Nephron progenitor cell (in vitro differentiated cells): ENCODE results near the gene DMD.
A peak's percentile ranks its signal among the peaks of the same experiment; 100 is the strongest.

Experiments used
- DNase-seq: peaks from one replicate; pipeline ENCODE4 v3.0.0; 2021
- H3K27ac Mint-ChIP-seq: 2 replicates; pipeline ENCODE4 v1.8.0; 2021; ENCODE audit warnings: mild to moderate bottlenecking, moderate library complexity, mixed read lengths
- H3K27me3 Mint-ChIP-seq: 2 replicates; pipeline ENCODE4 v1.8.0; 2021; ENCODE audit warnings: mild to moderate bottlenecking, low read depth, mixed read lengths; ENCODE audit not compliant: poor library complexity
- H3K36me3 Mint-ChIP-seq: 2 replicates; pipeline ENCODE4 v1.8.0; 2021; ENCODE audit warnings: low read depth, mixed read lengths
- H3K4me1 Mint-ChIP-seq: 2 replicates; pipeline ENCODE4 v1.8.0; 2021; ENCODE audit warnings: mixed read lengths
- H3K4me3 Mint-ChIP-seq: 2 replicates; pipeline ENCODE4 v1.8.0; 2021; ENCODE audit warnings: mild to moderate bottlenecking, moderate library complexity, mixed read lengths
- H3K9me3 Mint-ChIP-seq: 2 replicates; pipeline ENCODE4 v1.8.0; 2021; ENCODE audit warnings: mild to moderate bottlenecking, moderate library complexity, mixed read lengths
- CTCF ChIP-seq: fragments of 200-600 bp; sonication (generic); IDR thresholded peaks from 2 replicates; pipeline ENCODE4 v1.5.0; 2021; ENCODE audit warnings: antibody characterized with exemption

Gene DMD

GRCh38 chrX:33175201-33175600 lies 36.1 kb downstream of the DMD start:
- no peaks in the 10 kb centered on the region for H3K4me1 Mint-ChIP-seq
- H3K27me3 Mint-ChIP-seq: no peaks in the 10 kb centered on the region
- peak overlapping the region; percentile 24 for H3K27ac Mint-ChIP-seq
- no peak overlapping the region for H3K4me3 Mint-ChIP-seq
- peaks cover 2% of the 10 kb centered on the region for H3K9me3 Mint-ChIP-seq
- TF ChIP-seq CTCF: no peak
- no peak for DNase-seq
- H3K36me3 Mint-ChIP-seq: no peaks in the 10 kb centered on the region

GRCh38 chrX:33171041-33171440 lies 40.3 kb downstream of the DMD start:
- Mint-ChIP-seq H3K27ac (no peak overlapping the region), H3K4me3 (no peak overlapping the region), H3K4me1 (no peaks in the 10 kb centered on the region), H3K27me3 (no peaks in the 10 kb centered on the region), H3K36me3 (no peaks in the 10 kb centered on the region), H3K9me3 (no peaks in the 10 kb centered on the region)
- TF ChIP-seq CTCF: no peak
- DNase-seq: no peak

- no peak for DNase-seq
- Mint-ChIP-seq H3K9me3 (no peaks in the 10 kb centered on the region), H3K27me3 (no peaks in the 10 kb centered on the region), H3K27ac (no peak overlapping the region), H3K4me3 (no peak overlapping the region), H3K4me1 (no peaks in the 10 kb centered on the region), H3K36me3 (no peaks in the 10 kb centered on the region)
- no peak for TF ChIP-seq CTCF
Measured at GRCh38 chrX:33161829-33162228, 49.5 kb downstream of the DMD start.

GRCh38 chrX:33160273-33160672 lies 51.1 kb downstream of the DMD start:
- Mint-ChIP-seq H3K36me3 (no peaks in the 10 kb centered on the region), H3K4me3 (no peak overlapping the region), H3K4me1 (no peaks in the 10 kb centered on the region), H3K27me3 (no peaks in the 10 kb centered on the region), H3K27ac (no peak overlapping the region), H3K9me3 (no peaks in the 10 kb centered on the region)
- no peak for TF ChIP-seq CTCF
- no peak for DNase-seq

DNA sequence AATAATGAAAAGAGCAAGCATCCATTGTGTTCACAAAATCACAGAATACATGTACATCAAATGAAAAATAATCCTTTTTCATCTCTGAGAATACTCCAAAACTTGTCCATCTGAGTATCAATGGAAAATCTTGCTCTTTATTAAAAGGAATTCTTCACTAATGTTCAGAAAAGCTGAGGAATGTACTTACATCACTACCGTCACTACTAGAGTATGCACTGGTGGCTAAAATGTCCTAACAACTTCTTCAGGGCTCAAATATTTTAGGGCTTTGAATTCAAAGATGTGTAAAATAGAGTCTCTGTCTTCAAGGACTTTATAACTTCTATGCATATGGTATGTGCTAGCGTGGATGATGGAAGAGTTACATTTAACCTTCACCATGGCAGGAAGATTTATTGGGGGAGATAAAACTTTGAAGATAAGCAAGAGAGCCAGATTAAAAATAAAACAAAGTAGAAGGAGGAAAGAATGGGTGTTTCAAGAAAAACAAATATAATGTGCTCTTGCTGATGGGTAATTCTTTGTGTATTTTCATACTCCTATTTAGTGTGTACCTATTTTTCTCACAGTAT lies 55.1 kb downstream of the DMD start:
- H3K4me1 Mint-ChIP-seq: no peaks in the 10 kb centered on the region
- no peaks in the 10 kb centered on the region for H3K36me3 Mint-ChIP-seq
- no peak overlapping the region for H3K27ac Mint-ChIP-seq
- no peak for DNase-seq
- H3K4me3 Mint-ChIP-seq: no peak overlapping the region
- no peak for TF ChIP-seq CTCF
- no peaks in the 10 kb centered on the region for H3K27me3 Mint-ChIP-seq
- no peaks in the 10 kb centered on the region for H3K9me3 Mint-ChIP-seq

DNA sequence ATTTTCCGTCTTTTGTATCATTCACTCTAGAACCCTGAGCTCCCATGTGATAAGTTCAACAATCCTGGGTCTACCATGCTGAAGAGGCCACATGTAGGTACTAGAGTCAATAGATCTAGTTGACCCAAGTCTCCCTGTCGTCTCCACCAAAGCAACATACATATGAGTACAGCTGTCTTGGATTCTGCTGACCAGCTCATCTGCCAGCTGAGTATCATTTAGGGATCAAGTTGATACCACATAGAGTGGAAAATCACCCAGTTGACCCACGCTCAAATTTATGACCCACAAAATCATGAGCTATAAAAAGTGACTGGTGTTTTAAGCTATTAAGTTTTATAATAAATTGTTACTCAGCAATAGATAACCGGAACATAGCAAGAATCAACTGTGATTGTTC lies 61.8 kb downstream of the DMD start:
- no peak for TF ChIP-seq CTCF
- no peak for DNase-seq
- H3K27me3 Mint-ChIP-seq: no peaks in the 10 kb centered on the region
- no peaks in the 10 kb centered on the region for H3K9me3 Mint-ChIP-seq
- H3K36me3 Mint-ChIP-seq: no peaks in the 10 kb centered on the region
- H3K4me1 Mint-ChIP-seq: no peaks in the 10 kb centered on the region
- no peak overlapping the region for H3K4me3 Mint-ChIP-seq
- H3K27ac Mint-ChIP-seq: no peak overlapping the region
